ENCODE data around the gene NNAT.

DNA sequence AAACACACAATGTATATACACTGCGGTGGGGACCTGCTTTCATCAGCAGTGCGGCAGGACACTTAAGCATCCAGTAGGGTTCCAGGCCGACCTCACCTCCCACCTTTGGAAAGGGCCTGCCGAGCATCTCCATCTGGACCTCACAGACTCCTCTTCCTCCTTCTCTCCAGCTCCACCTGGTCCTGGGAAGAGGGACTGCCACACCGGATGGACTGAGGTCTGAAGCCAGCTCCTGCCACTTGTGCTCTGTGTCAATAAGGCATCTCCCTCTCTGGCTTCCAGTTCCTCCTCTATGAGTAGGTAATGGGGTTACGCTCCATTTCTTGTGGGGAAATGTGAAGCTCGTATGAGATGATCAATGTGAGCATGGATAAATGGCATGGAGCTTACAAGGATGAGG, 19.1 kb upstream of the NNAT start:
- TF ChIP-seq, protein P1, sequence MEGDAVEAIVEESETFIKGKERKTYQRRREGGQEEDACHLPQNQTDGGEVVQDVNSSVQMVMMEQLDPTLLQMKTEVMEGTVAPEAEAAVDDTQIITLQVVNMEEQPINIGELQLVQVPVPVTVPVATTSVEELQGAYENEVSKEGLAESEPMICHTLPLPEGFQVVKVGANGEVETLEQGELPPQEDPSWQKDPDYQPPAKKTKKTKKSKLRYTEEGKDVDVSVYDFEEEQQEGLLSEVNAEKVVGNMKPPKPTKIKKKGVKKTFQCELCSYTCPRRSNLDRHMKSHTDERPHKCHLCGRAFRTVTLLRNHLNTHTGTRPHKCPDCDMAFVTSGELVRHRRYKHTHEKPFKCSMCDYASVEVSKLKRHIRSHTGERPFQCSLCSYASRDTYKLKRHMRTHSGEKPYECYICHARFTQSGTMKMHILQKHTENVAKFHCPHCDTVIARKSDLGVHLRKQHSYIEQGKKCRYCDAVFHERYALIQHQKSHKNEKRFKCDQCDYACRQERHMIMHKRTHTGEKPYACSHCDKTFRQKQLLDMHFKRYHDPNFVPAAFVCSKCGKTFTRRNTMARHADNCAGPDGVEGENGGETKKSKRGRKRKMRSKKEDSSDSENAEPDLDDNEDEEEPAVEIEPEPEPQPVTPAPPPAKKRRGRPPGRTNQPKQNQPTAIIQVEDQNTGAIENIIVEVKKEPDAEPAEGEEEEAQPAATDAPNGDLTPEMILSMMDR (IDR thresholded peaks at IDR 0.05; ENCODE audit: insufficient read depth, low read length) = no peak
- TF ChIP-seq REST (IDR thresholded peaks at IDR 0.05; ENCODE audit: insufficient replicate concordance, low read depth) = no peak
- TF ChIP-seq POLR2AphosphoS5 (IDR thresholded peaks at IDR 0.05; ENCODE audit: low read depth) = no peak

Measured in HL-60 (cell line).